ENCODE data around the gene CD1C.
"Not testable (repeated sequence)": the region's sequence is repeated elsewhere in the genome, so short reads cannot be mapped to it uniquely, and the experiment has no call there.

Gene CD1C

GRCh38 chr1:158289811-158290210, at the start of gene CD1C:
CD1C (plus strand) TSS chr1:158289923; CDS start chr1:158290065, 142 bp downstream.
- Histone ChIP-seq H3K4me1 (ENCODE audit: control insufficient read depth, insufficient read depth, low read length) (no peaks in the 10 kb centered on the region), H3K27ac (ENCODE audit: low read depth, low read length) (no peak within 1 kb of the TSS), H3K4me3 (ENCODE audit: low read depth, low read length) (no peak within 1 kb of the TSS), H3K9me3 (ENCODE audit: control insufficient read depth, insufficient read depth, low read length) (no peaks in the 10 kb centered on the region), H3K9ac (ENCODE audit: low read depth, low read length) (no peak within 1 kb of the TSS), H3K27me3 (ENCODE audit: control insufficient read depth, insufficient read depth, low read length) (no peaks in the 10 kb centered on the region), H3K36me3 (ENCODE audit: control insufficient read depth, insufficient read depth, low read length) (no peaks in the 10 kb centered on the region)

GRCh38 chr1:158246650-158247049, 43.1 kb upstream of the CD1C start:
- no peaks in the 10 kb centered on the region for H3K4me1 ChIP-seq (ENCODE audit: control insufficient read depth, insufficient read depth, low read length)
- no peak overlapping the region for H3K9ac ChIP-seq (ENCODE audit: low read depth, low read length)
- no peaks in the 10 kb centered on the region for H3K36me3 ChIP-seq (ENCODE audit: control insufficient read depth, insufficient read depth, low read length)
- H3K27me3 ChIP-seq (ENCODE audit: control insufficient read depth, insufficient read depth, low read length), result no peaks in the 10 kb centered on the region
- H3K27ac ChIP-seq (ENCODE audit: low read depth, low read length), result no peak overlapping the region
- no peaks in the 10 kb centered on the region for H3K9me3 ChIP-seq (ENCODE audit: control insufficient read depth, insufficient read depth, low read length)
- H3K4me3 ChIP-seq (ENCODE audit: low read depth, low read length), result no peak overlapping the region

GRCh38 chr1:158248118-158248517, 41.6 kb upstream of the CD1C start:
- no peaks in the 10 kb centered on the region for H3K9me3 ChIP-seq (ENCODE audit: control insufficient read depth, insufficient read depth, low read length)
- no peak overlapping the region for H3K4me3 ChIP-seq (ENCODE audit: low read depth, low read length)
- no peaks in the 10 kb centered on the region for H3K27me3 ChIP-seq (ENCODE audit: control insufficient read depth, insufficient read depth, low read length)
- H3K9ac ChIP-seq (ENCODE audit: low read depth, low read length), result no peak overlapping the region
- no peak overlapping the region for H3K27ac ChIP-seq (ENCODE audit: low read depth, low read length)
- H3K36me3 ChIP-seq (ENCODE audit: control insufficient read depth, insufficient read depth, low read length), result no peaks in the 10 kb centered on the region
- no peaks in the 10 kb centered on the region for H3K4me1 ChIP-seq (ENCODE audit: control insufficient read depth, insufficient read depth, low read length)

- no peaks in the 10 kb centered on the region for H3K27me3 ChIP-seq (ENCODE audit: control insufficient read depth, insufficient read depth, low read length)
These were observed 41.0 kb upstream of the CD1C start for GRCh38 chr1:158248771-158249170.

GRCh38 chr1:158249646-158250045, 40.1 kb upstream of the CD1C start:
- Histone ChIP-seq H3K36me3 (ENCODE audit: control insufficient read depth, insufficient read depth, low read length) (no peaks in the 10 kb centered on the region), H3K9me3 (ENCODE audit: control insufficient read depth, insufficient read depth, low read length) (no peaks in the 10 kb centered on the region), H3K9ac (ENCODE audit: low read depth, low read length) (no peak overlapping the region), H3K27ac (ENCODE audit: low read depth, low read length) (no peak overlapping the region), H3K27me3 (ENCODE audit: control insufficient read depth, insufficient read depth, low read length) (no peaks in the 10 kb centered on the region), H3K4me1 (ENCODE audit: control insufficient read depth, insufficient read depth, low read length) (no peaks in the 10 kb centered on the region), H3K4me3 (ENCODE audit: low read depth, low read length) (no peak overlapping the region)

More at GRCh38 chr1:158248771-158249170, 41.0 kb upstream of the CD1C start:
- Histone ChIP-seq H3K9me3 (ENCODE audit: control insufficient read depth, insufficient read depth, low read length) (no peaks in the 10 kb centered on the region), H3K4me3 (ENCODE audit: low read depth, low read length) (no peak overlapping the region), H3K9ac (ENCODE audit: low read depth, low read length) (no peak overlapping the region), H3K36me3 (ENCODE audit: control insufficient read depth, insufficient read depth, low read length) (no peaks in the 10 kb centered on the region), H3K27ac (ENCODE audit: low read depth, low read length) (no peak overlapping the region), H3K4me1 (ENCODE audit: control insufficient read depth, insufficient read depth, low read length) (no peaks in the 10 kb centered on the region)

GRCh38 chr1:158251163-158251562, 38.6 kb upstream of the CD1C start:
- no peaks in the 10 kb centered on the region for H3K4me1 ChIP-seq (ENCODE audit: control insufficient read depth, insufficient read depth, low read length)

DNA sequence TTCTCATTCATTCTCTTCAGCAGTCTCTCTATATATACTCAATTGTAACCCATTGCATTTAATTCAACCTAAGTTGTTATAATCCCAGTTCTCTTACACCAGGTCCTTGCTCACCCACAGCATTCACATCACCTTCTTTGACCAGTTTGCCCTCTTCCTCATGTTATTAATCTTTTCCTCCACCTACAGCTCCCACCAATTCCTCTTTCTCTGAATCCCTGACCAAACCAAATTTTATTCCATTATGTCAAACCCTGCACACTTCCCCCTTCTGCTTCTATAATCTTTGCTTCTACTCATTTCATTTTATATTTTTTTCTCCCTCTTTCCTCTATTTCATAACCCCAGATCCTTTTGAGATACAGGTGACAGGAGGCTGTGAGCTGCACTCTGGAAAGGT, 34.1 kb upstream of the CD1C start:
- Histone ChIP-seq H3K9ac (ENCODE audit: low read depth, low read length) (no peak overlapping the region), H3K4me3 (ENCODE audit: low read depth, low read length) (no peak overlapping the region), H3K27ac (ENCODE audit: low read depth, low read length) (no peak overlapping the region), H3K4me1 (ENCODE audit: control insufficient read depth, insufficient read depth, low read length) (no peaks in the 10 kb centered on the region), H3K36me3 (ENCODE audit: control insufficient read depth, insufficient read depth, low read length) (no peaks in the 10 kb centered on the region), H3K27me3 (ENCODE audit: control insufficient read depth, insufficient read depth, low read length) (no peaks in the 10 kb centered on the region), H3K9me3 (ENCODE audit: control insufficient read depth, insufficient read depth, low read length) (no peaks in the 10 kb centered on the region)

More at GRCh38 chr1:158251163-158251562, 38.6 kb upstream of the CD1C start:
- Histone ChIP-seq H3K27ac (ENCODE audit: low read depth, low read length) (no peak overlapping the region), H3K36me3 (ENCODE audit: control insufficient read depth, insufficient read depth, low read length) (no peaks in the 10 kb centered on the region), H3K27me3 (ENCODE audit: control insufficient read depth, insufficient read depth, low read length) (no peaks in the 10 kb centered on the region), H3K4me3 (ENCODE audit: low read depth, low read length) (no peak overlapping the region), H3K9ac (ENCODE audit: low read depth, low read length) (no peak overlapping the region), H3K9me3 (ENCODE audit: control insufficient read depth, insufficient read depth, low read length) (no peaks in the 10 kb centered on the region)

DNA sequence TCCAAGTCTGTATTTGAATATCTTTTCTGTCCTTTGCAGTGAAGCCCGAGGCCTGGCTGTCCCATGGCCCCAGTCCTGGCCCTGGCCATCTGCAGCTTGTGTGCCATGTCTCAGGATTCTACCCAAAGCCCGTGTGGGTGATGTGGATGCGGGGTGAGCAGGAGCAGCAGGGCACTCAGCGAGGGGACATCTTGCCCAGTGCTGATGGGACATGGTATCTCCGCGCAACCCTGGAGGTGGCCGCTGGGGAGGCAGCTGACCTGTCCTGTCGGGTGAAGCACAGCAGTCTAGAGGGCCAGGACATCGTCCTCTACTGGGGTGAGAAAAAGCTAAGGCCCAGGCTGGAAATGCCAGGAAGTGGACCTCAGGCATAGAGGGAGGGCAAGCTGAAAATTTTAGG, 33.0 kb upstream of the CD1C start:
- H3K4me3 ChIP-seq (ENCODE audit: low read depth, low read length); H3K27me3 ChIP-seq (ENCODE audit: control insufficient read depth, insufficient read depth, low read length); H3K36me3 ChIP-seq (ENCODE audit: control insufficient read depth, insufficient read depth, low read length); H3K27ac ChIP-seq (ENCODE audit: low read depth, low read length); H3K4me1 ChIP-seq (ENCODE audit: control insufficient read depth, insufficient read depth, low read length); H3K9ac ChIP-seq (ENCODE audit: low read depth, low read length); H3K9me3 ChIP-seq (ENCODE audit: control insufficient read depth, insufficient read depth, low read length): not testable (repeated sequence)

- Histone ChIP-seq H3K36me3 (ENCODE audit: control insufficient read depth, insufficient read depth, low read length) (no peaks in the 10 kb centered on the region), H3K27me3 (ENCODE audit: control insufficient read depth, insufficient read depth, low read length) (no peaks in the 10 kb centered on the region), H3K9me3 (ENCODE audit: control insufficient read depth, insufficient read depth, low read length) (no peaks in the 10 kb centered on the region), H3K4me1 (ENCODE audit: control insufficient read depth, insufficient read depth, low read length) (no peaks in the 10 kb centered on the region), H3K27ac (ENCODE audit: low read depth, low read length) (no peak overlapping the region), H3K4me3 (ENCODE audit: low read depth, low read length) (no peak overlapping the region), H3K9ac (ENCODE audit: low read depth, low read length) (no peak overlapping the region)
These were observed 31.8 kb upstream of the CD1C start for GRCh38 chr1:158257888-158258287.

DNA sequence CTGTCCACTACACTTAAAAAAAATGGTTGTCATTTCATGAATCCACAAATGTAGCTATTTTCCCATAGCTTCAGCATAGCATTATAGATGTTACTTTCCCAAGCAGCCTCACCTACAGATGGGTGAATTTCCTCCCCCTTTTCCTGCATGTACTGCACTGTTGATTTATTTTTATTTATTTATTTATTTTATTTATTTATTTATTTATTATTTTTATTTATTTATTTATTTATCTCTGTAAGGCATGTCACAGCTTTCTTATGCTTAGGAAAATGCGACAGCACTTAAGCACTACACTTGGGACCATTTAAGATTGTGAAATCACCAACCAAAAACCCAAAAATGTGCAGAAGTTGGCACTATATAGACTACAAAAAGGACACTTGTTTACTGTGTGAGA, 30.6 kb upstream of the CD1C start:
- Histone ChIP-seq H3K4me3 (ENCODE audit: low read depth, low read length) (no peak overlapping the region), H3K36me3 (ENCODE audit: control insufficient read depth, insufficient read depth, low read length) (no peaks in the 10 kb centered on the region), H3K4me1 (ENCODE audit: control insufficient read depth, insufficient read depth, low read length) (no peaks in the 10 kb centered on the region), H3K27me3 (ENCODE audit: control insufficient read depth, insufficient read depth, low read length) (no peaks in the 10 kb centered on the region), H3K27ac (ENCODE audit: low read depth, low read length) (no peak overlapping the region), H3K9me3 (ENCODE audit: control insufficient read depth, insufficient read depth, low read length) (no peaks in the 10 kb centered on the region), H3K9ac (ENCODE audit: low read depth, low read length) (no peak overlapping the region)

DNA sequence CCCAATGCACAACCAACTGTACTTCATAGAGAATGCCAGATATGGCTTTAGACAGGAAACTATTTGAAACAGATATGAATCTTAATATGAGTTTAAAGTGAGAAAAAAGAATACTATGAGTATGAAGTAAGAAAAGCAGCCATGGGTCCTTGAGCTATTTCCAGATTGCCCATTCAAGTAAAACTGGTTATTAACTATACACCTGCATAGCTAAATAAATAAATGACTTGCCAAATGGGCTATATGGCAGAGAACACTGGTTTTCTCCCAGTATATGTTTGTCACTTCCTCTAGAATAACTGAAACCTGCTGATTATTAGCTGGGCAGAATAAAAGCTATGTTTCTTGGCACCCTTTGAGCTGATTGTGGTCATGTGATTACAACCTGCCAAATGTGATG, 17.0 kb upstream of the CD1C start:
- Histone ChIP-seq H3K9me3 (ENCODE audit: control insufficient read depth, insufficient read depth, low read length) (no peaks in the 10 kb centered on the region), H3K4me3 (ENCODE audit: low read depth, low read length) (no peak overlapping the region), H3K27ac (ENCODE audit: low read depth, low read length) (no peak overlapping the region), H3K27me3 (ENCODE audit: control insufficient read depth, insufficient read depth, low read length) (no peaks in the 10 kb centered on the region), H3K4me1 (ENCODE audit: control insufficient read depth, insufficient read depth, low read length) (no peaks in the 10 kb centered on the region), H3K9ac (ENCODE audit: low read depth, low read length) (no peak overlapping the region), H3K36me3 (ENCODE audit: control insufficient read depth, insufficient read depth, low read length) (no peaks in the 10 kb centered on the region)

- Histone ChIP-seq H3K36me3 (ENCODE audit: control insufficient read depth, insufficient read depth, low read length) (no peaks in the 10 kb centered on the region), H3K9ac (ENCODE audit: low read depth, low read length) (no peak overlapping the region), H3K4me1 (ENCODE audit: control insufficient read depth, insufficient read depth, low read length) (no peaks in the 10 kb centered on the region), H3K9me3 (ENCODE audit: control insufficient read depth, insufficient read depth, low read length) (peaks cover 1% of the 10 kb centered on the region), H3K4me3 (ENCODE audit: low read depth, low read length) (no peak overlapping the region), H3K27ac (ENCODE audit: low read depth, low read length) (no peak overlapping the region), H3K27me3 (ENCODE audit: control insufficient read depth, insufficient read depth, low read length) (no peaks in the 10 kb centered on the region)
These were observed 14.9 kb upstream of the CD1C start for GRCh38 chr1:158274797-158275196.

Measured in HUES48 (cell line).